ENCODE measurements around the gene FURIN.
"Not testable (repeated sequence)": the region's sequence is repeated elsewhere in the genome, so short reads cannot be mapped to it uniquely, and the experiment has no call there.

The FURIN gene

GRCh38 chr15:90921887-90922286, 53.5 kb downstream of the FURIN start:
- no peak overlapping the region for H3K4me3 ChIP-seq (ENCODE audit: low read depth, low read length)
- TF ChIP-seq CTCF (IDR thresholded peaks at IDR 0.05; ENCODE audit: borderline replicate concordance, insufficient read depth, low read depth, low read length) = no peak

GRCh38 chr15:90922712-90923322, 54.4 kb downstream of the FURIN start:
- H3K4me3 ChIP-seq (ENCODE audit: low read depth, low read length) = not testable (repeated sequence)

GRCh38 chr15:90924375-90924774, 56.0 kb downstream of the FURIN start:
- no peak overlapping the region for H3K4me3 ChIP-seq (ENCODE audit: low read depth, low read length)
- TF ChIP-seq CTCF (IDR thresholded peaks at IDR 0.05; ENCODE audit: borderline replicate concordance, insufficient read depth, low read depth, low read length) = no peak

- H3K4me3 ChIP-seq (ENCODE audit: low read depth, low read length) = not testable (repeated sequence)
These were observed 58.4 kb downstream of the FURIN start for GRCh38 chr15:90926766-90927165.

- not testable (repeated sequence) for H3K4me3 ChIP-seq (ENCODE audit: low read depth, low read length)
These were observed 59.7 kb downstream of the FURIN start for GRCh38 chr15:90928106-90928505.

GRCh38 chr15:90929246-90930019, 61.0 kb downstream of the FURIN start:
- H3K4me3 ChIP-seq (ENCODE audit: low read depth, low read length) = peak overlapping the region; percentile 70
- TF ChIP-seq CTCF (IDR thresholded peaks at IDR 0.05; ENCODE audit: borderline replicate concordance, insufficient read depth, low read depth, low read length) = no peak

GRCh38 chr15:90930861-90931574, 62.6 kb downstream of the FURIN start:
- TF ChIP-seq CTCF (IDR thresholded peaks at IDR 0.05; ENCODE audit: borderline replicate concordance, insufficient read depth, low read depth, low read length) = no peak
- peak overlapping the region; percentile 91 for H3K4me3 ChIP-seq (ENCODE audit: low read depth, low read length)

- H3K4me3 ChIP-seq (ENCODE audit: low read depth, low read length) = peak overlapping the region; percentile 91
- TF ChIP-seq CTCF (IDR thresholded peaks at IDR 0.05; ENCODE audit: borderline replicate concordance, insufficient read depth, low read depth, low read length) = no peak
These were observed 63.1 kb downstream of the FURIN start for GRCh38 chr15:90931575-90931827.

Measured in GM12875 (cell line).